ENCODE results near the gene FAHD1.
"Not testable (repeated sequence)": the region's sequence is repeated elsewhere in the genome, so short reads cannot be mapped to it uniquely, and the experiment has no call there.

The FAHD1 gene

DNA sequence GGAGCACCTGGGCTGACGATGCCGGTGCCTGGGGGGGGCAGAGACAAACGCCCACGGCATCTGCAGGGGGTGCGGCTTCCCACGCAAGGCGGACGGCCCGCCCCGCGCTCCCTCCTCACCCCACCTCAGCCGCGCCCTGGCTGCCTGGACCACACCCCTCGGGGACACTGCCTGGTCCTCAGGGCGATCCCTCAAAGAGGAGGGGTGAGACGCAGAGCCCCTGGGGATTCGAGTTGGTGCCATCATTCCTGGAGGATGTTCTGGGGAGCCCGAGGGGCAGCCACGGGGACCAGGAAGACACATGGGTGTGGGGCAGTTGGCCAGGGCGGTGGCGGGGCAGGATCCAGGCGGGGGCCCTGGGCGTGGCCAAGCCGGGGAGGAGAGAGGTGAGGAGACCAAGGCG is 37.4 kb upstream of the FAHD1 start:
- no peak for FAIRE-seq

- FAIRE-seq: no peak
Measured at GRCh38 chr16:1790261-1790610, 36.8 kb upstream of the FAHD1 start.

DNA sequence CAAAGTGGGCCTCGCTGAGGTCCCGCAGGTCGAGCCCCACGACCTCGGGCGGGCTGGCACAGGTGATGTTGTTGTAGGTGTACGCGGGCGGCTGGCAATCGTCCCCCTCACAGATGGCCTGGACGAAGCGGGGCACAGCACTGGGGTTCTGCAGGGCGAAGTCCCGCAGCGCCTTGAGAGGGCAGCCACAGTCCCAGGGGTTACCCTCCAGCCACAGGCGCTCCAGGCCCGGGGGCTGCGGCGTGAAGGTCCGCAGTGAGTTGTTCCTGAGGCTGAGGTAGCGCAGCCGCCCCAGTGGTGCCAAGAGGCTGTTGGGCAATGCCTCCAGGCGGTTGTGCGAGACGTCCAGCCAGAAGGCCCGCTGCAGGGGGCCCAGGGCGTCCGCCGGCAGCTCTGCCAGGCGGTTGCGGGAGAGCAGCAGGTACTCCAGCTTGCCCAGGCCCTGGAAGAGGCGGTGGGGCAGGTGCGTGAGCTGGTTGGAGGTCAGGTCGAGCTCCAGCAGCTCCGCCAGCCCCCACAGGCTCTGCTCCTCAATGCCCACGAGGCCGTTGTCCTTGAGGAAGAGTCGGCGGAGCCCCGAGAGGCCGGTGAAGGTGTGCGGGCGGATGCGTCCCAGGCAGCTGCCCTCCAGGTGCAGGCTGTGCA is 36.3 kb upstream of the FAHD1 start:
- FAIRE-seq: no peak

DNA sequence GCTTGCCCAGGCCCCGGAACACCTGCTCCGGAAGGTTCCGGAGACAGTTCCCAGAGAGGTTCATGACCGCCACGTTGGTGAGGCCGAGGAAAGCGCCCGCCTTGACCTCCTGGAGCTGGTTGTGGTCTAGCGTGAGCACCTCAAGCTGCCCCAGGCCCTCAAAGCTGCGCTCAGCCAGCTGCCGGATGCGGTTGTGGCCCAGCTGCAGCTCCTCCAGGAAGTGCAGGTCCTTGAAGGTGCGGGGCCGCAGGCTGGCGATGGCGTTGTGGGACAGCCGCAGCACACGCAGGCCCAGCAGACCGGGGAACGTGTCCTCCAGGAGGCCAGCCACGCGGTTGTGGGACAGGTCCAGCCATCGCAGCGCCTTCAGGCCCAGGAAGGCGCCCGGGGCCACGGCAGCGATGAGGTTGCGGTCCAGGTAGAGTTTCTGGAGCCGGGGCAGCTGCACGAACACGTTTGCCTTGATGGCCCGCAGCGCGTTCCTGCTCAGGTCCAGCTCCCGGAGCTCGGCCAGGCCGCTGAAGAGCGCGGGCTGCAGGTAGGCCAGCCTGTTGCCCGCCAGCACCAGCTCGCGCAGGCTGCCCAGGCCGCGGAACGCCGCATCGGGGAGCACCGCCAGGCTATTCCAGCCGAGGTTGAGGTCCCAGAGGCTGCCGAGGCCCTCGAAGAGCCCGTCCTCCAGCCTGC is 35.6 kb upstream of the FAHD1 start:
- FAIRE-seq: no peak

- no peak for FAIRE-seq
Measured at GRCh38 chr16:1791943-1792812, 34.8 kb upstream of the FAHD1 start.

DNA sequence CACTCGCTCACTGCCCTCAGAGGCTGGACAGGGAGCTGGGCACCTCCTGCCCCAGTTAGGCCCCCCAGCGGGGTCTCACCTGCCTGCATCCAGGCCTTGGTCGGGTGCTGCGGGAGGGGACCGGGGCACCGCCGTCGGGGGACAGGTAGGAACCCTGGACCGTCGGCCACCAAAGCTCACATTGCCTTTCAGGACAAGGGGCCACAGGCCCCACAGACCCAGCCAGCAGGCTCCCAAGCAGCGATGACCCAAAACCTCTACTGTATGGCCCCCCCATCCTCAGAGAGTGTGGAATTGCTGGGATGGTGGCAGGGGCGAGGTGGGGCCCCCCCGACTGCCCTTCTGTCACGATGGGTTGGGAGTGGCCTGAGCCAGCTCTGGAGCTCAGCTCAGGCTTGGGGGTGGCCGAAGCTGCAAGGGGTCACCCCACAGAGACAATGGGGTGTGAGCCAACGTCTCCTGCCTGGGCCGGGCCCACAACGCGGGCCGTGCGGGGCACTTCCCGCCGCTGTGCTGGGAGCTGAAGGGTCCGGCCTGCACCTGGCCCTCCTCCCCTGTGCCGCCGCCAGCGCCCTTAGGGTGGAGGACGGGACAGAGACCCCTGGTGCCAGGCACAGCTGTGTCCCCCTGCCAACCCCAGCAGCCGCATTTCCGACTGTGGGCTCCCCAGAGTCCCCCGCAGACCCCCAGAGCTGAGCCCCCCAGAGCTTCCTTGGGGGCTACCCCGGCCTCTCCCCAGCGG is 34.0 kb upstream of the FAHD1 start:
- FAIRE-seq: no peak

DNA sequence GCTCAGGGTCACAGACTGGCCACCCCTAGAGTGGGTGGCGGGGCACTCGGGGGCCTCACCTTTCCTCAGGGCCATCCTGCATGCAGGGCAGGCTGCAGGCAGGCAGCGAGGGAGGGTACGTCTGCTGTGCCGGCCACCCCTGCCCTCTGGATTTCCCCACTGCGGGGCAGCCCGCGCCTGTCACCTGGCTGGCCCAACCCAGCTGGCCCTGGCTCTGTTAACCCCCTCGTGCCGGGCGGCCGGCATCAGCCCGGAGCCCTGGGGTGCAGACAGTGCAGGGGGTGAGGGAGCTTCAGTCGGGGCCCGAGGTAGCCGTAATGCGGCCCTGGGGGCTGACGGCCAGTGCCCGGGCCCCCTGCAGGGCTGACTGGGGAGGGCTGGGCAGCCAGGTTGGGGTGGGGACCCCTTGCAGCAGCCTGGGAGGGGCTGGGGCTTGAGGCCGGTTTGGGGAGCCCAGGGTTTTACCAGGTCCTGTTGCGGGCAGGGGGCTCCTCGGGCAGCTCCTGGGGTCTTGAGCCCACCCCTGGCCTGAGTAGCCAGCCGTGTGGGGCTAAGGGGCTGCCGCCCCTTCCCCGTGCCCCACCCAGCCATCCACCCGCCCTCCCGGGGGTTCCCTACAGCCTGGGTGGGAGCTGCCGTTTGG is 33.3 kb upstream of the FAHD1 start, which contains the start of gene IGFALS:
TSS of gene IGFALS (minus strand) at position 128 of the 643 bp plus-strand sequence. CDS start at position 75, 53 bp downstream.
- FAIRE-seq: no peak

GRCh38 chr16:1794221-1794871 is 32.7 kb upstream of the FAHD1 start:
- FAIRE-seq: no peak

DNA sequence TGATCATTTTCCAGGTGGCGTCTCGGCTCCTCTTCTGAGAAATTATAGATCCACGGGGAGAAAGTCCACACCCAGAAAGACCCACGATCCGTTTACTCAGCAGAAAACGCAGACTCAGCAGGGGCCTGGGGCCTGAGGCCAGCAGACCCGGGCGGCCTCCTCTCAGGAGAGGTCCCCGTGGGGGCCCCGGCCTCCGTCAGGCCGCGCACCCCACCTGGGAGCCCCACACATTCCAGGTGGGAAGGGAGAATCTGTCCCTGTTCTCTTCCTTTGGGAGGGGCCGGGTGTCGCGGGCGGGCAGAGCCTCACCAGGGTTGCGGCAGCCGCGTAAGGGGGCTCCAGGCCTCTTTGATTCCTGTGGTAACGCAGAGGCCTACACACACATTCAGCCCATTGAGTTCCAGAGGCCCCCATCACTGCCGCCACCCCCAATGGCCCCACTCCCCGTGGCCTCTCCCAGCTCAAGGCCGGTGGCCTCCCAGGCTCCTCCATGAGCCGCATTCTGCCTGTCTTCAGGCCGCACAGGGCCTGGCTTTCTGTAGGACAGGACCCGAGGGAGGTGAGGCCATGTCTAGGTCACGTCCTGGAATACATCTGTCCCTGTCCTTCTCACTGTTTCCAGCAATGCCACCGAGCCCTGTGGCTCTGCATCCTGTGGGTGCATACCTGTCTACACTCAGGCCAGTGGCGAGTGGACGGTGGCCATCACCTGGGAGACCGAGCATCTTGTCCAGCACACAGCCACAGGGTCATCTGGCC is 31.9 kb upstream of the FAHD1 start:
- no peak for FAIRE-seq

DNA sequence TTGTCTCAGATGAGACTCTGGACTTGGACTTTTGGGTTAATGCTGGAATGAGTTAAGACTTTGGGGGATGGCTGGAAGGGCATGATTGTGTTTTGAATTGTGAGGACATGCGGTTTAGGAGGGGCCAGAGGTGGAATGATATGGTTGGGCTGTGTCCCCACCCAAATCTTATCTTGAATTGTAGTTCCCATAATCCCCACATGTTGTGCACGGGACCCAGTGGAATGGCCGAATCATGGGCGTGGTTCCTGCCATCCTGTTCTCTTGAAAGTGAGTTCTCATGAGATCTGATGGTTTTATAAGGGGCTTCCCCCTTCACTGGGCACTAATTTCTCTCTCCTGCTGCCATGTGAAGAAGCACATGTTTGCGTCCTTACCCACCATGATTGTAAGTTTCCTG is 27.7 kb upstream of the FAHD1 start:
- FAIRE-seq: not testable (repeated sequence)

GRCh38 chr16:1800701-1801100 is 26.3 kb upstream of the FAHD1 start:
- no peak for FAIRE-seq

DNA sequence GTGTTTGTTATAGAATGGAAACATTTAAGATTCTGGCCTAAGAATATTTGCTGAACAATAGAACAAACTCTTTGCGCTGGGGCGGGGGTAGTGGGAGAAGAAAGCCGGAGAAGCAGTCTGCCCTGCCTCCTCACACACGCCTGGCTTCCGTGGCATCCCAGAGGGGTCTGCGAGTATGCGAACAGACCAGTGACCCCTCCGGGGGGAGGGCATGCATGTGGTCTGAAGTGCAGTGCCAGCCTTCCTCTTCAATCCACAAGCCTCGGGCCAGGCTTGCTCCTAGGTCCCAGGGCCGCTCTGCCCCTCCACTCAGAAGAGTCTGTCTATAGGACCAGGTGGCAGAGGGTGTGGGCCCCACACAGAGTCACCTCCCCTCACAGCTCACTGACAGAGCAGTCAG is 19.4 kb upstream of the FAHD1 start:
- FAIRE-seq: no peak

- no peak for FAIRE-seq
Measured at GRCh38 chr16:1808691-1809090, 18.3 kb upstream of the FAHD1 start.

GRCh38 chr16:1809281-1809801 is 17.7 kb upstream of the FAHD1 start:
- no peak for FAIRE-seq

GRCh38 chr16:1810106-1810505 is 16.9 kb upstream of the FAHD1 start:
- no peak for FAIRE-seq

- FAIRE-seq: no peak
Measured at GRCh38 chr16:1810536-1810935, 16.5 kb upstream of the FAHD1 start.

GRCh38 chr16:1812732-1813163 is 14.3 kb upstream of the FAHD1 start:
- FAIRE-seq: no peak

DNA sequence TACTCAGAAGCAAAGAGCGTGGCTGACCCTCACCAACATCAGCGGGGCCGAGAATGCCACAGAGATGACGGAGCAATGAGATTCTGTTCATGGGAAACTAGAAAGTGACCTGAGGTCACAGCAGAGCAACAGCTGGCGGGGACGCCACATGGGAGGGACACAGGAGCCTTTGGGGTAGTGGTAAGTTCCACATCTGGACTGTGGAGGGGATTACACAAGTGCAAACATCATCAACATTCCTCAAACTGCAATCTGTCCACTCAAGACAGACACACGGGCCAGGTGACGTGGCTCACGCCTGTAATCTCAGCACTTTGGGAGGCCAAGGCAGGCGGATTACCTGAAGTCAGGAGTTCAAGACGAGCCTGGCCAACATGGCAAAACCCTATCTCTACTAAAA is 11.5 kb upstream of the FAHD1 start:
- no peak for FAIRE-seq

DNA sequence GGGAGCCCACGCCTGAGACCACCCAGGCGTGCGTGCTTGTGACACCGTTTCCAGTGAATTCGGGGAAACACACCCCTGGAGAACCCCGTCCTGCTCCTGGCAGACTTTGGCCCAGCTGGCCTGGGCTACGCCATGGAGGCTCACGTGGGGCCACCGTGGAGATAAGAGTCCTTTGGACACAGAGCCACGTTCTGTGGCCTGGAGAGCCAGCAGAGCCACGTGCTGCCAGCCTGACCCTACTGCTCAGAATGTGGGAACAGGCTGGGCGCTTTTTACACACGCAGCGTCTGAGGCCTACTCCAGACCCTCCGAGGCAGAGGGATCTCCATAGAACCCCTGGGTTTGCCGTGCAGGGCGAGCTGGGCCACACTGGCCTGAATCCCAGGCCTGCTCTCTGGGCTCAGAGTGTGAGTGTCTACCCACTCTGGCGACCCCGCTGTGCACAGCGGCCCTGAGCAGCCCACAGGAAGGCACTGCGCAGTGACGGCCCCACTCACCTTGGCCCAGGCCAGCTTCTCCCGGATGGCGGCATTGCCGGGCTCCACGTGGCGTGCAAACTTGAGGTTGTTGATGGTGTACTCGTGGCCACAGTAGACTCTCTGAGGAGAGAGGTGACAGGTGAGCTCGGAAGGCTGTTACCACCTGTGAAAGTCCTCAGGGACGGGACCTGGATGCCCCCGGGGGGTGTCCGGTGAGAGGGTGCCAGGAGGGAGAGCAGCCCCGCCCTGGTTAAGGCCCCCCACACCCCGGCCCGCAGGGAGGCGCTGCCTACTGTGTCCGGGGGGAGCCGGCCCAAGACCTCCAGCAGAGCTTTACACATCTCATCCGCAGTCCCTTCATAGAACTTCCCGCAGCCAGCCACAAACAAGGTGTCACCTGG is 10.4 kb upstream of the FAHD1 start:
- no peak for FAIRE-seq

DNA sequence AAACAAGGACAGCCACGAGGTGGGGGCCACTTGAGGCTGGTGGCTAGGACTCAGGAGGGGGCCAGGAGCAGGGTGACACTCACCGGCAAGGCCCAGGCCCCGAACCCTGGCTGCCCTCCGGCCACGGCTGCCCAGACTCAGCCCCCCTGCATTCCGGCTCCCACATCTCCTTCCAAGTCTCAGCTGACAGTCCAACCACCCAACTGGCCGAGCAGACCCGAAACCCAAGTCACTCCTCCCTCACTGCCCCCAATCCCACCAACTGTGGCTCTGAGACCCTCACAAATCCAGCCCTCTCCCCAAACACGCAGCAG is 9.8 kb upstream of the FAHD1 start:
- no peak for FAIRE-seq
